Fibroblast of lung (primary cell): ENCODE results near the gene LMAN1L.

Experiments used
- EZH2 ChIP-seq: IDR thresholded peaks from 2 replicates; pipeline ENCODE4 v1.5.1; 2012; ENCODE audit warnings: low read length, control low read depth, mild to moderate bottlenecking; ENCODE audit errors: missing control alignments
- TF ChIP-seq, protein P1 (sequence below), 2 donors: IDR thresholded peaks in 1 of 2; conservative IDR thresholded peaks in 1 of 2; 1 replicate in 1 of 2; 2 replicates in 1 of 2; pipeline ENCODE4 v1.5.1; 2011 to 2012; ENCODE audit warnings: low read length in 2 of 2, control low read depth in 1 of 2, inconsistent platforms in 1 of 2, low read depth in 1 of 2, mild to moderate bottlenecking in 1 of 2

DNA sequence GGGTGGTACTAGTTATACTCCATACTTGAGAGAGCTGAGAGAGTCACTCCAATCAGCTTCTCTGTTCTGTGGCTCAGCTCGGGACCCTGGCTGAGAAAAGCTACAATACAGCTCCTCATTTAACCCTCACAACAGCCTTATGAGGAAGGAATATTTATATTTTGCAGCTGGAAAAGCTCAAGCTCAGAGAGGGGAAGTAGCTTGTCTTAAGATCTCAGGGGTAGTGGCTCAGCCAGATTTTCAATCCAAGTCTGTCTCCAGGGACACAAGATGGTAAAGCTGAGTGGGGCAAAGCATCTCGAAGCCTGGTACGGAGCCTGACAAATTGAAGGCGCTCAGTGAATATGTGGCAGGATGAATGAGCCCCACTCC lies 45.7 kb downstream of the LMAN1L start:
- TF ChIP-seq EZH2, result no peak
- TF ChIP-seq, protein P1, sequence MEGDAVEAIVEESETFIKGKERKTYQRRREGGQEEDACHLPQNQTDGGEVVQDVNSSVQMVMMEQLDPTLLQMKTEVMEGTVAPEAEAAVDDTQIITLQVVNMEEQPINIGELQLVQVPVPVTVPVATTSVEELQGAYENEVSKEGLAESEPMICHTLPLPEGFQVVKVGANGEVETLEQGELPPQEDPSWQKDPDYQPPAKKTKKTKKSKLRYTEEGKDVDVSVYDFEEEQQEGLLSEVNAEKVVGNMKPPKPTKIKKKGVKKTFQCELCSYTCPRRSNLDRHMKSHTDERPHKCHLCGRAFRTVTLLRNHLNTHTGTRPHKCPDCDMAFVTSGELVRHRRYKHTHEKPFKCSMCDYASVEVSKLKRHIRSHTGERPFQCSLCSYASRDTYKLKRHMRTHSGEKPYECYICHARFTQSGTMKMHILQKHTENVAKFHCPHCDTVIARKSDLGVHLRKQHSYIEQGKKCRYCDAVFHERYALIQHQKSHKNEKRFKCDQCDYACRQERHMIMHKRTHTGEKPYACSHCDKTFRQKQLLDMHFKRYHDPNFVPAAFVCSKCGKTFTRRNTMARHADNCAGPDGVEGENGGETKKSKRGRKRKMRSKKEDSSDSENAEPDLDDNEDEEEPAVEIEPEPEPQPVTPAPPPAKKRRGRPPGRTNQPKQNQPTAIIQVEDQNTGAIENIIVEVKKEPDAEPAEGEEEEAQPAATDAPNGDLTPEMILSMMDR (conservative IDR thresholded peaks at IDR 0.05 in 1 of 2, IDR thresholded peaks at IDR 0.05 in 1 of 2; ENCODE audit: low read depth in 1 of 2, low read length in 2 of 2), result no peak
